ENCODE measurements around the gene CDC14A. TPM values are rescaled to one million over a fixed set of nuclear protein-coding genes. Genes with fewer than 3 reads are reported as not detected.

The CDC14A gene
- total and polyA plus RNA-seq, 2 of the 8 experiments (the other 6 are each of a cell fraction or from before 2014, with no cell fraction given), result 3.2 to 8.9 TPM

DNA sequence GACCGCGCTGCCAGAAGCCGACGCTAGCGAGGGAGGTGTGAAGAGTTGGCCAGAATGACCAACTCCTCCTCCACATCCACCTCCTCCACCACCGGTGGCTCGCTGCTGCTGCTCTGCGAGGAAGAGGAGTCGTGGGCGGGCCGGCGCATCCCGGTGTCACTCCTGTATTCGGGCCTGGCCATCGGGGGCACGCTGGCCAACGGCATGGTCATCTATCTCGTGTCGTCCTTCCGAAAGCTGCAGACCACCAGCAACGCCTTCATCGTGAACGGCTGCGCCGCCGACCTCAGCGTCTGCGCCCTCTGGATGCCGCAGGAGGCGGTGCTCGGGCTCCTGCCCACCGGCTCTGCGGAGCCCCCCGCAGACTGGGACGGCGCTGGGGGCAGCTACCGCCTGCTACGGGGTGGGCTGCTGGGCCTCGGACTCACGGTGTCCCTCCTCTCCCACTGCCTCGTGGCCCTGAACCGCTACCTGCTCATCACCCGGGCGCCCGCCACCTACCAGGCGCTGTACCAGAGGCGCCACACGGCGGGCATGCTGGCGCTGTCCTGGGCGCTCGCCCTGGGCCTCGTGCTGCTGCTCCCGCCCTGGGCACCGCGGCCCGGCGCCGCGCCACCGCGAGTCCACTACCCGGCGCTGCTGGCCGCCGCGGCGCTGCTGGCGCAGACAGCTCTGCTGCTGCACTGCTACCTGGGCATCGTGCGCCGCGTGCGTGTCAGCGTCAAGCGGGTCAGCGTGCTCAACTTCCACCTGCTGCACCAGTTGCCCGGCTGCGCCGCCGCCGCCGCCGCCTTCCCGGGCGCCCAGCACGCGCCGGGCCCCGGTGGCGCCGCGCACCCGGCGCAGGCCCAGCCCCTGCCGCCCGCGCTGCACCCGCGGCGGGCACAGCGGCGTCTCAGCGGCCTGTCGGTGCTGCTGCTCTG is 186.9 kb downstream of the CDC14A start:
- 5% methylated on average over 70 of the region's 105 CpGs; no CpG with 5 or more reads in 1 of the 2 experiments for WGBS, 2 experiments (ENCODE audit: extremely low coverage in 1 of 2, insufficient coverage in 1 of 2, insufficient read length in 1 of 2, insufficient replicate concordance in 2 of 2, low coverage in 1 of 2, low lambda C conversion rate in 2 of 2, missing lambda C conversion rate in 1 of 2)
- DNase-seq (ENCODE audit: low read depth in 1 of 2, low spot score in 2 of 2), result peak in 1 of 2 experiments; percentile 71
- TF ChIP-seq NRF1 (IDR thresholded peaks at IDR 0.05; ENCODE audit: low read depth, low read length), result no peak
- TF ChIP-seq RFX5 (IDR thresholded peaks at IDR 0.05; ENCODE audit: borderline replicate concordance, low read depth, low read length), result no peak
- no peak for TF ChIP-seq BRCA1 (IDR thresholded peaks at IDR 0.05; ENCODE audit: low read depth, low read length)
- no peak for TF ChIP-seq POLR2A (IDR thresholded peaks at IDR 0.05; ENCODE audit: control extremely low read depth in 1 of 2, low read depth in 2 of 2, low read length in 2 of 2)
- no peak for TF ChIP-seq SIX5 (IDR thresholded peaks at IDR 0.05; ENCODE audit: low read depth, low read length)
- TF ChIP-seq EP300 (IDR thresholded peaks at IDR 0.05; ENCODE audit: borderline replicate concordance in 1 of 2, low read depth in 2 of 2, low read length in 2 of 2), result no peak
- TF ChIP-seq SP1 (IDR thresholded peaks at IDR 0.05; ENCODE audit: low read depth, low read length), result no peak
- peak; percentile 29 for TF ChIP-seq ASH2L (IDR thresholded peaks at IDR 0.05; ENCODE audit: low read length)
- TF ChIP-seq TCF12 (IDR thresholded peaks at IDR 0.05; ENCODE audit: low read depth, low read length), result no peak
- TF ChIP-seq EZH2 (IDR thresholded peaks at IDR 0.05; ENCODE audit: low read depth, low read length, severe bottlenecking), result peak; percentile 75
- TF ChIP-seq CREB1 (IDR thresholded peaks at IDR 0.05), result 0 out of 2 replicates have a peak, but pooled peaks have one; percentile 12
- no peak for TF ChIP-seq KDM1A (IDR thresholded peaks at IDR 0.05; ENCODE audit: borderline replicate concordance, low read length)

More for the DNA sequence above, 186.9 kb downstream of the CDC14A start:
- Histone ChIP-seq H3K9me3 (ENCODE audit: insufficient read depth in 2 of 2, low read depth in 1 of 2, low read length in 1 of 2) (peaks cover 3 to 4% of the 10 kb centered on the region in 2 experiments; a peak in 2 of 4 replicates), H3K23ac (ENCODE audit: insufficient read length) (no peak overlapping the region), H4K5ac (ENCODE audit: insufficient read length, low read depth, low read length) (no peak overlapping the region), H2BK20ac (ENCODE audit: low read length) (no peak overlapping the region), H3K27ac (ENCODE audit: low read depth, low read length) (no peak overlapping the region), H3K4me2 (ENCODE audit: insufficient read depth in 1 of 2, low read depth in 2 of 2, low read length in 2 of 2) (peak overlapping the region; percentile 63 to 89), H3K18ac (ENCODE audit: extremely low read depth, low read length) (peak overlapping the region; percentile 84; the same call in 1 of the 2 replicates), H4K20me1 (replicated peaks in 1 of 2; ENCODE audit: control insufficient read depth in 1 of 2, insufficient read depth in 2 of 2, low read length in 2 of 2) (peaks cover 0 to 6% of the 10 kb centered on the region in 2 experiments), H2AFZ (ENCODE audit: low read length) (peak overlapping the region; percentile 88; the same call in 1 of the 2 replicates), H3K56ac (replicated peaks; ENCODE audit: insufficient read length, low read depth, low read length) (no peak overlapping the region), H2BK120ac (replicated peaks; ENCODE audit: low read depth, low read length) (no peak overlapping the region), H4K91ac (replicated peaks; ENCODE audit: insufficient read length, low read length) (no peak overlapping the region), H2AK5ac (ENCODE audit: low read depth, low read length) (no peak overlapping the region), H3K79me1 (ENCODE audit: low read depth, low read length) (no peaks in the 10 kb centered on the region), H3K4ac (replicated peaks; ENCODE audit: insufficient read length, low read depth, low read length) (no peak overlapping the region), H2BK12ac (ENCODE audit: low read depth, low read length) (peak overlapping the region; percentile 55; the same call in 1 of the 2 replicates), H3K27me3 (replicated peaks in 1 of 4; ENCODE audit: control insufficient read depth in 3 of 4, extremely low read depth in 1 of 4, insufficient read depth in 3 of 4, low read length in 3 of 4) (peaks cover 34 to 49% (median 40%) of the 10 kb centered on the region in 4 experiments), H4K8ac (ENCODE audit: extremely low read depth, insufficient read depth, low read length) (peak overlapping the region; percentile 94; the same call in 1 of the 2 replicates), H2BK15ac (ENCODE audit: low read length) (no peak overlapping the region), H3K4me1 (replicated peaks in 1 of 4; ENCODE audit: control insufficient read depth in 3 of 4, insufficient read depth in 4 of 4, low read length in 3 of 4) (peaks cover 0 to 16% (median 5%) of the 10 kb centered on the region in 4 experiments; a peak in 6 of 7 replicates), H3K79me2 (ENCODE audit: control insufficient read depth in 1 of 2, insufficient read depth in 2 of 2, low read length in 2 of 2) (no peaks in the 10 kb centered on the region), H3K9ac (replicated peaks in 1 of 4; ENCODE audit: extremely low read depth in 1 of 4, low read depth in 3 of 4, low read length in 3 of 4) (no peak overlapping the region; a peak in 2 of 7 replicates), H2BK5ac (ENCODE audit: low read depth, low read length) (no peak overlapping the region), H3K14ac (ENCODE audit: insufficient read length) (no peak overlapping the region), H3K4me3 (ENCODE audit: extremely low read depth in 1 of 4, insufficient read depth in 2 of 4, low read depth in 3 of 4, low read length in 4 of 4) (peak overlapping the region; percentile 30 to 57 (median 38)), H3K23me2 (ENCODE audit: low read depth, low read length) (peaks cover 11% of the 10 kb centered on the region; the same call in 1 of the 2 replicates), H3K36me3 (ENCODE audit: control insufficient read depth in 2 of 4, insufficient read depth in 4 of 4, low read length in 3 of 4) (no peaks in the 10 kb centered on the region)
- CTCF ChIA-PET (ENCODE audit: partially characterized antibody), result interaction anchor here (1.1 to 1.5 kb wide), 7 partner anchors 49 to 762 kb away, joined by 3 to 11 read pairs (median 4); no protein-coding TSS in a partner anchor
- FAIRE-seq, result no peak
- POLR2A ChIA-PET (ENCODE audit: partially characterized antibody), result no interaction called here

All from H1 (cell line).